Panc1 (cell line): ENCODE results near the gene VEZT.

Experiments used
- POLR2AphosphoS5 ChIP-seq: IDR thresholded peaks from 2 replicates; pipeline ENCODE4 v1.6.1; 2012; ENCODE audit warnings: mild to moderate bottlenecking, low read depth, low read length, moderate library complexity
- SIN3A ChIP-seq: IDR thresholded peaks from 2 replicates; pipeline ENCODE4 v1.6.1; 2012; ENCODE audit warnings: low read depth, mild to moderate bottlenecking, low read length, moderate library complexity, borderline replicate concordance; ENCODE audit not compliant: insufficient read depth
- TCF7L2 ChIP-seq: IDR thresholded peaks from 2 replicates; pipeline ENCODE4 v1.6.1; 2011; ENCODE audit warnings: mild to moderate bottlenecking, low read depth, low read length, inconsistent platforms
- TF ChIP-seq, protein P1 (sequence below): fragments of 450-650 bp; IDR thresholded peaks from 2 replicates; pipeline ENCODE4 v1.5.1; 2017; ENCODE audit warnings: mild to moderate bottlenecking
- TF ChIP-seq, protein P2 (sequence below), 2 experiments: IDR thresholded peaks; 2 replicates each; pipeline ENCODE4 v1.6.1; 2011 to 2012; ENCODE audit warnings: low read depth in 2 of 2, control low read depth in 1 of 2, low read length in 1 of 2, mild to moderate bottlenecking in 1 of 2, moderate library complexity in 1 of 2; ENCODE audit not compliant: insufficient read depth in 1 of 2

DNA sequence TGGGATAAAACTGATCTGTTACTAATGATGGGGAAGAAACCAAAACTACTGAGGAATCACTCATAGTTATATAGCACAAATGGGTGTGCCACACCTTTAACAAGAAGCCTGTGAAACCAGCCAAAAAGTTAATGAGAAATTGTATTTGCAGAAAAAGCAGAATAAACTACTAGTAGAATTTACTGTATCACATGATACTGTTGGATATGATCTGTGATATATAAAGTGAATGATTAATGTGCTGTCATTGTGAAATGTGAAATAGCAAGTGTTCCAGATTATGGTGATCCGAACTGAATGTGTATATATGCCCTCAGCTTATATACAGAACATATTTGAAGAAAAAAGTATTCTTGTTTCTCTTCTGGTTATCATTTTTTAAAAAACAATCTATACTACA, 30.5 kb downstream of the VEZT start:
- TF ChIP-seq, protein P1, sequence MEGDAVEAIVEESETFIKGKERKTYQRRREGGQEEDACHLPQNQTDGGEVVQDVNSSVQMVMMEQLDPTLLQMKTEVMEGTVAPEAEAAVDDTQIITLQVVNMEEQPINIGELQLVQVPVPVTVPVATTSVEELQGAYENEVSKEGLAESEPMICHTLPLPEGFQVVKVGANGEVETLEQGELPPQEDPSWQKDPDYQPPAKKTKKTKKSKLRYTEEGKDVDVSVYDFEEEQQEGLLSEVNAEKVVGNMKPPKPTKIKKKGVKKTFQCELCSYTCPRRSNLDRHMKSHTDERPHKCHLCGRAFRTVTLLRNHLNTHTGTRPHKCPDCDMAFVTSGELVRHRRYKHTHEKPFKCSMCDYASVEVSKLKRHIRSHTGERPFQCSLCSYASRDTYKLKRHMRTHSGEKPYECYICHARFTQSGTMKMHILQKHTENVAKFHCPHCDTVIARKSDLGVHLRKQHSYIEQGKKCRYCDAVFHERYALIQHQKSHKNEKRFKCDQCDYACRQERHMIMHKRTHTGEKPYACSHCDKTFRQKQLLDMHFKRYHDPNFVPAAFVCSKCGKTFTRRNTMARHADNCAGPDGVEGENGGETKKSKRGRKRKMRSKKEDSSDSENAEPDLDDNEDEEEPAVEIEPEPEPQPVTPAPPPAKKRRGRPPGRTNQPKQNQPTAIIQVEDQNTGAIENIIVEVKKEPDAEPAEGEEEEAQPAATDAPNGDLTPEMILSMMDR, result no peak
- TF ChIP-seq, protein P2, sequence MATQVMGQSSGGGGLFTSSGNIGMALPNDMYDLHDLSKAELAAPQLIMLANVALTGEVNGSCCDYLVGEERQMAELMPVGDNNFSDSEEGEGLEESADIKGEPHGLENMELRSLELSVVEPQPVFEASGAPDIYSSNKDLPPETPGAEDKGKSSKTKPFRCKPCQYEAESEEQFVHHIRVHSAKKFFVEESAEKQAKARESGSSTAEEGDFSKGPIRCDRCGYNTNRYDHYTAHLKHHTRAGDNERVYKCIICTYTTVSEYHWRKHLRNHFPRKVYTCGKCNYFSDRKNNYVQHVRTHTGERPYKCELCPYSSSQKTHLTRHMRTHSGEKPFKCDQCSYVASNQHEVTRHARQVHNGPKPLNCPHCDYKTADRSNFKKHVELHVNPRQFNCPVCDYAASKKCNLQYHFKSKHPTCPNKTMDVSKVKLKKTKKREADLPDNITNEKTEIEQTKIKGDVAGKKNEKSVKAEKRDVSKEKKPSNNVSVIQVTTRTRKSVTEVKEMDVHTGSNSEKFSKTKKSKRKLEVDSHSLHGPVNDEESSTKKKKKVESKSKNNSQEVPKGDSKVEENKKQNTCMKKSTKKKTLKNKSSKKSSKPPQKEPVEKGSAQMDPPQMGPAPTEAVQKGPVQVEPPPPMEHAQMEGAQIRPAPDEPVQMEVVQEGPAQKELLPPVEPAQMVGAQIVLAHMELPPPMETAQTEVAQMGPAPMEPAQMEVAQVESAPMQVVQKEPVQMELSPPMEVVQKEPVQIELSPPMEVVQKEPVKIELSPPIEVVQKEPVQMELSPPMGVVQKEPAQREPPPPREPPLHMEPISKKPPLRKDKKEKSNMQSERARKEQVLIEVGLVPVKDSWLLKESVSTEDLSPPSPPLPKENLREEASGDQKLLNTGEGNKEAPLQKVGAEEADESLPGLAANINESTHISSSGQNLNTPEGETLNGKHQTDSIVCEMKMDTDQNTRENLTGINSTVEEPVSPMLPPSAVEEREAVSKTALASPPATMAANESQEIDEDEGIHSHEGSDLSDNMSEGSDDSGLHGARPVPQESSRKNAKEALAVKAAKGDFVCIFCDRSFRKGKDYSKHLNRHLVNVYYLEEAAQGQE (IDR thresholded peaks at IDR 0.05; ENCODE audit: insufficient read depth in 1 of 2, low read depth in 2 of 2, low read length in 1 of 2), result no peak
- TF ChIP-seq POLR2AphosphoS5 (no peak), SIN3A (no peak), TCF7L2 (no peak)
